Body of pancreas (tissue), 4 donors: ENCODE measurements around the gene KLB. TPM values are rescaled to one million over a fixed set of nuclear protein-coding genes. Genes with fewer than 3 reads are reported as not detected.
"Not testable (repeated sequence)": the region's sequence is repeated elsewhere in the genome, so short reads cannot be mapped to it uniquely, and the experiment has no call there.

Experiments used
- ATAC-seq: fragments of 150-250 bp; one replicate; pipeline ENCODE4 v1.9.1; 2016
- DNase-seq, 4 donors: peaks; one replicate each; pipeline ENCODE4 v3.0.0-alpha.2; 2019
- H3K27ac ChIP-seq, 4 donors: fragments of 200-600 bp; sonication (generic); 1 replicate in 3 of 4; 2 replicates in 1 of 4; pipeline versions ENCODE4 v1.5.1 to v1.6.1; 2016 to 2019; ENCODE audit warnings: mild to moderate bottlenecking in 1 of 4, mixed read lengths in 1 of 4, moderate library complexity in 1 of 4
- H3K27me3 ChIP-seq, 2 donors: fragments of 200-600 bp; sonication (generic); one replicate each; pipeline ENCODE4 v1.6.0; 2016; ENCODE audit warnings: mild to moderate bottlenecking in 1 of 2
- H3K36me3 ChIP-seq, 2 donors: fragments of 200-600 bp; sonication (generic); replicated peaks in 1 of 2; 2 replicates each; pipeline ENCODE4 v1.5.1; 2016; ENCODE audit warnings: low read depth in 2 of 2; ENCODE audit not compliant: insufficient read depth in 1 of 2
- H3K4me1 ChIP-seq: fragments of 200-600 bp; sonication (generic); one replicate; pipeline ENCODE4 v1.6.0; 2016
- H3K4me3 ChIP-seq, 2 donors: fragments of 200-600 bp; sonication (generic); 1 replicate in 1 of 2; 2 replicates in 1 of 2; pipeline ENCODE4 v1.5.1; 2016 to 2019
- H3K9me3 ChIP-seq, 3 donors: fragments of 200-600 bp; sonication (generic); 1 replicate in 2 of 3; 2 replicates in 1 of 3; pipeline ENCODE4 v1.5.1; 2016
- CTCF ChIP-seq, 7 experiments: fragments of 450-650 bp in 4 of 7; fragments of 200-600 bp in 3 of 7; sonication (generic) in 3 of 7; IDR thresholded peaks; one replicate each; pipeline ENCODE4 v1.5.1; 2016 to 2019; ENCODE audit warnings: antibody characterized with exemption in 7 of 7
- POLR2A ChIP-seq, 3 donors: fragments of 450-650 bp; IDR thresholded peaks; one replicate each; pipeline ENCODE4 v1.6.1; 2016; ENCODE audit warnings: antibody characterized with exemption in 3 of 3, mild to moderate bottlenecking in 2 of 3
- WGBS, 2 donors: methylation state at CpG; one replicate each; pipeline ENCODE4 v1.1.5; 2017; 5-methylcytosine and 5-hydroxymethylcytosine counted together
- intact Hi-C: fragments of 100-400 bp; cut with DNase I; formaldehyde crosslinking; loops from one replicate; pipeline ENCODE4 v1.15.1; 2023
- total RNA-seq, 2 donors: library from RNA; depleted of rRNA; stranded (reverse); fragments of >200 nt; gene quantifications; one replicate each; pipeline ENCODE4 v1.1.0, GENCODE V29; 2016

KLB gene
- total RNA-seq, 2 donors from 2014 or later, result 2.1 to 3.6 TPM

GRCh38 chr4:39452860-39453587 lies 46.3 kb downstream of the KLB start:
- DNase-seq (no peak), ATAC-seq (no peak)
- peaks cover 46% of the 10 kb centered on the region for H3K4me1 ChIP-seq
- no peak overlapping the region for H3K4me3 ChIP-seq
- WGBS, 2 donors, result 76 to 84% methylated on average over 11 of the region's 11 CpGs
- intact Hi-C loops, result no loop called here
- H3K36me3 ChIP-seq, result peaks cover 10 to 15% of the 10 kb centered on the region in 2 donors
- H3K27me3 ChIP-seq, result no peaks in the 10 kb centered on the region
- no peak for TF ChIP-seq POLR2A (IDR thresholded peaks at IDR 0.05)
- no peak for TF ChIP-seq CTCF (IDR thresholded peaks at IDR 0.05)
- H3K27ac ChIP-seq, result no peak overlapping the region
- H3K9me3 ChIP-seq, result no peaks in the 10 kb centered on the region

GRCh38 chr4:39453738-39454137 lies 47.0 kb downstream of the KLB start:
- 65 to 70% methylated on average over 2 of the region's 2 CpGs for WGBS, 2 donors
- intact Hi-C loops, result no loop called here
- no peaks in the 10 kb centered on the region for H3K9me3 ChIP-seq

GRCh38 chr4:39455486-39455885 lies 48.8 kb downstream of the KLB start:
- H3K4me1 ChIP-seq, result peaks cover 50% of the 10 kb centered on the region
- no peak overlapping the region for H3K27ac ChIP-seq
- H3K27me3 ChIP-seq, result no peaks in the 10 kb centered on the region
- 86 to 87% methylated on average over 6 of the region's 6 CpGs for WGBS, 2 donors
- no peak overlapping the region for H3K4me3 ChIP-seq
- H3K36me3 ChIP-seq, result peaks cover 10 to 15% of the 10 kb centered on the region in 2 donors
- intact Hi-C loops, result no loop called here
- no peaks in the 10 kb centered on the region for H3K9me3 ChIP-seq
- DNase-seq (no peak), ATAC-seq (no peak)
- TF ChIP-seq POLR2A (IDR thresholded peaks at IDR 0.05), result no peak

More at GRCh38 chr4:39453738-39454137, 47.0 kb downstream of the KLB start:
- H3K36me3 ChIP-seq, result peaks cover 10 to 15% of the 10 kb centered on the region in 2 donors
- ATAC-seq, result no peak
- no peak for DNase-seq
- H3K27ac ChIP-seq, result no peak overlapping the region
- no peak overlapping the region for H3K4me3 ChIP-seq
- H3K4me1 ChIP-seq, result peaks cover 46% of the 10 kb centered on the region
- no peaks in the 10 kb centered on the region for H3K27me3 ChIP-seq
- TF ChIP-seq CTCF (IDR thresholded peaks at IDR 0.05) (no peak), POLR2A (IDR thresholded peaks at IDR 0.05) (no peak)

GRCh38 chr4:39456946-39457763 lies 50.4 kb downstream of the KLB start:
- H3K27me3 ChIP-seq, result no peaks in the 10 kb centered on the region
- no peaks in the 10 kb centered on the region for H3K9me3 ChIP-seq
- 27 to 32% methylated on average over 10 of the region's 10 CpGs for WGBS, 2 donors
- H3K4me1 ChIP-seq, result peaks cover 38% of the 10 kb centered on the region
- TF ChIP-seq CTCF (IDR thresholded peaks at IDR 0.05), result no peak
- no peak for TF ChIP-seq POLR2A (IDR thresholded peaks at IDR 0.05)
- H3K36me3 ChIP-seq, result peaks cover 10 to 15% of the 10 kb centered on the region in 2 donors
- H3K27ac ChIP-seq, result peak overlapping the region in 3 of 4 donors; percentile 88 to 94 (median 91)
- peak overlapping the region; percentile 39 to 41 for H3K4me3 ChIP-seq
- ATAC-seq (no peak), DNase-seq (no peak)
- intact Hi-C loops, result no loop called here

GRCh38 chr4:39458161-39458504 lies 51.4 kb downstream of the KLB start:
- H3K9me3 ChIP-seq, DNase-seq, ATAC-seq, H3K36me3 ChIP-seq, H3K27me3 ChIP-seq, intact Hi-C loops: not testable (repeated sequence)
- Histone ChIP-seq H3K4me1 (peaks cover 38% of the 10 kb centered on the region), H3K27ac (peak overlapping the region; percentile 85 to 94 (median 90)), H3K4me3 (peak overlapping the region; percentile 39 to 41)
- WGBS, 2 donors, result 0% methylated on average over 13 of the region's 13 CpGs
- peak in 1 of 7 experiments; percentile 7 for TF ChIP-seq CTCF (IDR thresholded peaks at IDR 0.05)
